Left lung (tissue), 10 donors: Measurements from ENCODE around the gene DEFB121. TPM values are rescaled to one million over a fixed set of nuclear protein-coding genes. Genes with fewer than 3 reads are reported as not detected.

Experiments used
- ATAC-seq: fragments of 200-7000 bp; cut with Tn5 transposase; one replicate; pipeline ENCODE4 v1.9.1; 2020; ENCODE audit warnings: moderate library complexity
- DNase-seq, 4 donors: peaks; one replicate each; pipeline ENCODE4 v3.0.0-alpha.2; 2013 to 2020
- H3K27ac ChIP-seq, 2 donors: fragments of 200-600 bp; sonication (generic) in 1 of 2; one replicate each; pipeline versions ENCODE4 v1.5.0 to v1.8.0; 2020 to 2021
- H3K27me3 ChIP-seq, 2 donors: fragments of 200-600 bp; sonication (generic) in 1 of 2; one replicate each; pipeline versions ENCODE4 v1.5.0 to v1.8.0; 2020 to 2021
- H3K36me3 ChIP-seq, 2 donors: fragments of 200-600 bp; sonication (generic) in 1 of 2; one replicate each; pipeline versions ENCODE4 v1.5.0 to v1.8.0; 2020 to 2021
- H3K4me1 ChIP-seq, 2 donors: fragments of 200-600 bp; one replicate each; pipeline ENCODE4 v1.8.0; 2021
- H3K4me3 ChIP-seq, 2 donors: fragments of 200-600 bp; sonication (generic) in 1 of 2; one replicate each; pipeline versions ENCODE4 v1.5.0 to v1.8.0; 2020 to 2021; ENCODE audit warnings: mild to moderate bottlenecking in 1 of 2
- H3K9me3 ChIP-seq, 2 donors: fragments of 200-600 bp; sonication (generic) in 1 of 2; one replicate each; pipeline versions ENCODE4 v1.5.0 to v1.8.0; 2020 to 2021
- CTCF ChIP-seq, 2 donors: fragments of 200-600 bp; sonication (generic) in 1 of 2; IDR thresholded peaks; one replicate each; pipeline versions ENCODE4 v1.5.0 to v1.8.0; 2021; ENCODE audit warnings: antibody characterized with exemption in 2 of 2
- intact Hi-C, 2 donors: fragments of 100-400 bp; cut with DNase I; formaldehyde crosslinking; loops; one replicate each; pipeline versions ENCODE4 v1.11.2 to v1.14.2; 2022
- polyA plus RNA-seq, 6 donors: library from polyadenylated mRNA; unstranded; fragments of 120-200 nt; gene quantifications; one replicate each; pipeline ENCODE4 v1.2.1, GENCODE V29; 2013; ENCODE audit not compliant: insufficient read length in 6 of 6
- total RNA-seq, 2 donors: library from RNA; stranded (reverse); fragmentation: NEBNext Ultra II Directional; extraction: Animal tissue kit (Norgen Biotek cat#: 25700); gene quantifications; one replicate each; pipeline ENCODE4 v1.2.1, GENCODE V29; 2021
- donor health status: DM: no; HTN: yes; CAD: no.
- donor health status: DM: no; HTN: no; CAD: no.

DEFB121 gene
- total and polyA plus RNA-seq, 8 donors, result not detected

DNA sequence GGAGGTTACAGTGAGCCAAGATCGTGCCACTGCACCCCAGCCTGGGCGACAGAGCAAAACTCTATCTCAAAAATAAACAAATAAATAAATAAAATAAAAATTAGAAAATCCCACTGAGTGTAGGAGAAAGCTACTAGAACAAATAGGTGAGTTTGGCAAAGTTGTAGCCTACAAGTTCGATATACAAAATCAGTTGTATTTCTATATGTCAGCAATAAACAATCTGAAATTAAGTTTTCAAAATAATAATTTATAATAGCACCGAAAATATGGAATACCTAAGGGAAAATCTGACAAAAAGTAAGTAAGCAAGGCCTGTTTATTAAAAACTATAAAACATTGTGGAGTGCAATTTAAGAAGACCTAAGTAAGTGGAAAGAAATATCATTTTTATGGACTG, 42.7 kb downstream of the DEFB121 start:
- intact Hi-C loops, result no loop called here
- Histone ChIP-seq H3K9me3 (peaks cover 0 to 11% of the 10 kb centered on the region in 2 donors), H3K27me3 (no peaks in the 10 kb centered on the region), H3K27ac (no peak overlapping the region), H3K4me1 (no peaks in the 10 kb centered on the region), H3K36me3 (no peaks in the 10 kb centered on the region), H3K4me3 (no peak overlapping the region)
- no peak for TF ChIP-seq CTCF (IDR thresholded peaks at IDR 0.05)
- DNase-seq (no peak), ATAC-seq (no peak)

DNA sequence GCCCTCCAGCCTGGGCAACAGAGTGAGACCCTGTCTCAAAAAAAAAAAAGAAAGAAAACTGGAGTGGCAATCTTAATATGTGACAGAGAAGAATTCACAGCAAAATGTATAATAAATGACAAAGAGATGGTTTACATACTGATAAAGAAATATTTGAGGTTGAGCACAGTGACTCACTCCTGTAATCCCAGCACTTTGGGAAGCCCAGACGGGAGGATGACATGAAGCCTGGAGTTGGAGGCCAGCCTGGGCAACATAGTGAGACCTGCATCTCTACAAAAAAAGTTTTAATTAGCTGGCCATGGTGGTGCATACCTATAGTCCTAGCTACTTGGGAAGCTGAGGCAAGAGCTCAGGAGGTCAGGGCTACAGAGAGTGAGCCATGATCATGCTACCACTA, 50.0 kb downstream of the DEFB121 start:
- H3K4me3 ChIP-seq, result no peak overlapping the region
- H3K36me3 ChIP-seq, result no peaks in the 10 kb centered on the region
- H3K27me3 ChIP-seq, result no peaks in the 10 kb centered on the region
- DNase-seq (no peak), ATAC-seq (no peak)
- no peak for TF ChIP-seq CTCF (IDR thresholded peaks at IDR 0.05)
- no peaks in the 10 kb centered on the region for H3K9me3 ChIP-seq
- intact Hi-C loops, result no loop called here
- no peak overlapping the region for H3K27ac ChIP-seq
- no peaks in the 10 kb centered on the region for H3K4me1 ChIP-seq

Other genes with a start within 250 kb of the DEFB121 start
- not detected for gene DEFB115, start 148.6 kb downstream of the DEFB121 start, total RNA-seq
- gene DEFB115, start 148.6 kb downstream of the DEFB121 start, polyA plus RNA-seq, result not detected
- gene DEFB116, start 97.6 kb downstream of the DEFB121 start, total RNA-seq, result not detected
- gene DEFB116, start 97.6 kb downstream of the DEFB121 start, polyA plus RNA-seq, result not detected
- not detected for gene DEFB118, start 37.6 kb downstream of the DEFB121 start, total RNA-seq
- not detected for gene DEFB118, start 37.6 kb downstream of the DEFB121 start, polyA plus RNA-seq
- gene DEFB119, start 15.6 kb downstream of the DEFB121 start, total RNA-seq, result not detected
- not detected for gene DEFB119, start 15.6 kb downstream of the DEFB121 start, polyA plus RNA-seq
- not detected for gene DEFB123, start 34.4 kb upstream of the DEFB121 start, total RNA-seq
- gene DEFB123, start 34.4 kb upstream of the DEFB121 start, polyA plus RNA-seq, result not detected
- gene DEFB124, start 68.9 kb upstream of the DEFB121 start, total RNA-seq, result not detected
- 1 to 10 TPM in 3 of 6 donors, under 1 TPM in 3; 0.31 to 1.5 (median 0.97) TPM for gene DEFB124, start 68.9 kb upstream of the DEFB121 start, polyA plus RNA-seq
- 1 to 10 TPM; 2.0 to 2.3 TPM for gene REM1, start 69.1 kb upstream of the DEFB121 start, total RNA-seq
- 1 to 10 TPM; 5.2 to 9.9 (median 8.2) TPM for gene REM1, start 69.1 kb upstream of the DEFB121 start, polyA plus RNA-seq
- 100 to 1,000 TPM; 185 to 282 TPM for gene HM13, start 108.2 kb upstream of the DEFB121 start, total RNA-seq
- 100 to 1,000 TPM in 5 of 6 donors, 10 to 100 TPM in 1; 98.9 to 136 (median 108) TPM for gene HM13, start 108.2 kb upstream of the DEFB121 start, polyA plus RNA-seq
- gene ID1, start 199.1 kb upstream of the DEFB121 start, total RNA-seq, result 100 to 1,000 TPM; 185 to 297 TPM
- gene ID1, start 199.1 kb upstream of the DEFB121 start, polyA plus RNA-seq, result 100 to 1,000 TPM in 5 of 6 donors, 10 to 100 TPM in 1; 65.4 to 194 (median 120) TPM
- gene COX4I2, start 231.7 kb upstream of the DEFB121 start, total RNA-seq, result 10 to 100 TPM; 13.5 to 15.7 TPM
- gene COX4I2, start 231.7 kb upstream of the DEFB121 start, polyA plus RNA-seq, result 10 to 100 TPM; 18.6 to 33.8 (median 25.2) TPM